ENCODE measurements around the gene CDC42.

Gene CDC42

GRCh38 chr1:22038036-22038435 is 14.5 kb upstream of the CDC42 start:
- DNase-seq, result no peak

DNA sequence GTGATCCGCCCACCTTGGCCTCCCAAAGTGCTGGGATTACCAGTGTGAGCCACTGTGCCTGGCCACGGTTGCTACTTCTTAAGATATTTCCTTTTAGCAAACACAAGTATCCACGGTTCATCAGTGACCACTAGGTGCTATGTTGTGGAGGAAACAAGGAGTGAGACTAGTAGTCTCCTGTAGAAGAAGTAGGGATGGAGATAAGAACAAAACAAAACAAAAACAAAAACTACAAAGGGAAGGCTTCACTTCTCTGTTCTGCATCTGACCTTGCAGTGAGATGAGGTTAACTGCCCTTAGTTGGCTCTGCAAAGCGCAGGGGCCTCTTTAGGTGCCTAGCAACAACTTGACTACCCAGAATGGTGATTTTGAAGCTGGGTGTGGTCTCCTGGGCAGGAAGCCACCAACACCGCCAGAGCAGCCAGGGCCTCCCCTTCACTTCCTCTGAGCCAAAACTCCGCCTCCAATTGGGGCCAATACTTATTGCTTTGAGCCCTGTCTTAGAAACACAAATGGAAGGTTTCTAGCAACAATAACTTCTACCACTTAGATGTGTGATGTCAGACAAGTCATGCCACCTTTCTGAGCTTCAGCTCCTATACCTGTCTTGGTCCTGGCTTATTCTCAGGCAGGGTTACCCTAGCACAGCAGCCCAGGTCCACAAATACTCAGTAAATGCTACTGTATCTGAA is 12.8 kb upstream of the CDC42 start:
- peak; percentile 57 to 83 for DNase-seq

DNA sequence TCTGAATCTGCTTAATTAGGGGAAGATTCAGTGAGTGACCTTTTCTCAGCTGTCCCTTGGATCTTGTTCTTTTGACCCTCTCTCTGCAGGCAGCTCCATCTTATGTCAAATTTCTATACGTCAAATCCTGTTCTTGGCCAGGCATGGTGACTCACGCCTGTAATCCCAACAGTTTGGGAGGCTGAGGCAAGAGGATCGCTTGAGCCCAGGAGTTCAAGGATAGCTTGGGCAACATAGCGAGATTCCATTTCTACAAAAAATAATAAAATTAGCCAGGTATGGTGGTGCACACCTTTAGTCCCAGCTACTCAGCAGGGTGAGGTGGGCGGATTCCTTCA is 12.3 kb upstream of the CDC42 start:
- DNase-seq, result no peak

- no peak for DNase-seq
These were observed 11.0 kb upstream of the CDC42 start for GRCh38 chr1:22041505-22041904.

DNA sequence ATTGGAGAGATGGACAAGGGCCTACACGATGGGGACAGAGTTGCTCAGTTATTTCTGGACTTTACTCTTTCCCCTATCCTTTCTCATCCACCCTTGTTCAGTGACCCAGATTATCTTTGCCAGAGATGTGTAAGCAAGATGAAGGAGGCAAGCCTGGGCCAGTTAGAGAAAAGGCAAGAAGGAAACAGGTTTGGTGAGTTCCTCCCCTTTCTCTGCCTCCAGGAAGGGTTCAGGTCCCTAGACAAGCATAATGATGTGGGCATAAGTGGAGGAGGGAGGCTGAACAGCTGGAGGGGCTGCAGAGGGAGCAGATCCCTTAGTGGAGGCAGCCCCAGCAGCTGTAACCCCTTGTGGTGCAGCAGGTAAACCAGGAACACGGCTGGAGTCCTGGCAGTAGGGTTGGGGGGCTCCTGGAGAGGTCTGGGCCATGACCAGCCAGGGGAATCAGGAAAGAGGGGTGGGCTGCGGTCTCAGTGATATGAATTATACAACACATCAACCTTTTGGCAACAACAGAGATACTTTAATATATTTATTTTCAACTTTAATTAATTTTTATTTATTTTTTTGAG is 9.2 kb upstream of the CDC42 start:
- no peak for DNase-seq

GRCh38 chr1:22044690-22045420 is 7.7 kb upstream of the CDC42 start:
- DNase-seq, result no peak

DNA sequence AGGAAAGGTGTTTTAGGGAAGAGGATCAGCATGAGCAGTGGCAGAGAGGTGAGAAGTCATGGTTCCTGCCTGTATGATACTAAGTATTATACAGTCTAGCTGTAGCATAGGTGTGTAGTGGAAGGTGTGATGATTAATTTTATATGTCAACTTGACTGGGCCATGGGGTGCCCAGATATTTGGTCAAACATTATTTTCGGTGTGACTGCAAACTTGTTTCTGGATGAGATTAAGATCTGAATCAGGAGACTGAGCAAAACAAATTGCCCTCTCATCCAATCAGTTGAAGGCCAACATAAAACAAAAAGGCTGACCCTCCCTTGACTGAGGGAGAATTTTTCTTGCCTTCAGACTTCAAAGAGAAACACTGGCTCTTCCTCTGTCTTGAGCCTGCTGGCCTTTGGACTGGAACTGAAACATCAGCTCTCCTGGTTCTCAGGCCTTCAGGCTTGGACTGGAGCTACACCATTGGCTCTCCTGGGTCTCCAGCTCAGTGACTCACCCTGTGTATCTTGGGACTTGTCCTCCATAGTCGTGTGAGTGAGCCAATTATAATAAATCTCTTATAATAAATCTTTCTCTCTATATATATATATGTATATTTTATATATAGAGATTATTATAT is 6.8 kb upstream of the CDC42 start:
- DNase-seq, result no peak

GRCh38 chr1:22048351-22049192 is 3.9 kb upstream of the CDC42 start:
- no peak for DNase-seq

- no peak for DNase-seq
These were observed 2.2 kb upstream of the CDC42 start for GRCh38 chr1:22050330-22050729.

DNA sequence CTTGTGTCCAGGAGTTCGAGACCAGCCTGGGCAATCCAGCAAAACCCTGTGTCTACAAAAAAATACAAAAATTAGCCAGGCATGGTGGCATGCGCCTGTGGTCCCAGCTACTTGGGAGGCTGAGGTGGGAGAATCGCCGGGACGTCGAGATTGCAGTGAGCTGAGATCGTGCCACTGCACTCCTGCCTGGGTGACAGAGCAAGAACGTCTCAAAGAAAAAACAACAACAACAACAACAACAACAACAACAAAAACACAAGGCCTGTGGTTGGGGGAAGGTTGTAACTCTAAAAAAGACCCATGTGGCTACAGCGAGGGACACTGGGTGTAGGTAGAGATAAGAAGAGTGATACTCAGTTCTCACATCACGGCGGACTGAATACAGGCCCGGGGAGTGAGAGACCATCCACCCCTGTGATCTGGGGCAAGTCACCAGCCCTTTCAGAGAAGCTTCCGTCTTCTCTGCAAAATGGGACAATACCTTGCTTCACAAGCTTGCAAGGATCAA is 848 bp upstream of the CDC42 start:
- DNase-seq, result no peak

DNA sequence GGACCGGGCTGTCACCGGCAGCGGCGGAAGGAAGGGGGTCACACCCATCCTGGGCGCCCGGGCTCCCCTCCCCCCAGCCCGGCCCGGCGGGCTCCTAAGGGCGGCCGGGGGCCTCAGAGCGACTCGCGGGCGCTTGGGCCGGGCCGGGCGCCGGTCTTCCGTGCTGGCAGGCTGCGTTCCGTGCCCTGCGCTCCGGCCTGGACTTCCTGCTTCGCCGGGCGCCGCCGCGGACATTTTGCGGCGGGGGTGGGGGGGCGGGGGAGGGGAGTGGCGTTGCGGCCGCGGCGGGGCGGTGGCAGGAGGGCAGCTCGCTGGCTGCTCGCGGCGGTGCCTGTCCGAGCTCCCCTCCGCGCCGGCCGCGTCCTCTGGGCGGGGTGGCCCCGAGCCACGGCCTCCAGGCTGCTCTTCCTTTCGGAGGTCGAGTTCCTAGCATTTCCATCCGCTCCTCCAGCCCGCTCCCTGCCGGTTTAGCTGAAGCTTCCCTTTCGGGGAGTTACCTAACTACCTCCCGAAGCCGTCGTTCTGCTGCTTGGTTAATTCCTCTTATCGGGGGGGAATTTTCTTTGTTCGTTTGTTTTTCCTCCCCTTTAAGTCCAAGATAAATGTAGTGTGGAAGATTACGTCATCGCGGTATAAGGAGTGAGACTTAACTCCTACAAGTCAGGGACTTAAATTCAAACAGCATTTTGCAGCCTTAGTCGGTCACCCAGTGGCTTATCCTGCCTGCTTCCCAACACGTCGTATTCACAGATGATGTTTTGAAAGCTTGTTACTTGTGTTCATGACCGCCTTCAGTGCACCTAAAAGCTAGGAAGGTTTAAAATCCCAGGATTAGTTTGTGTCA is 730 bp downstream of the CDC42 start:
- DNase-seq, result peak; percentile 48 to 51

GRCh38 chr1:22053861-22054770 is 1.6 kb downstream of the CDC42 start:
- peak in 1 of 2 experiments; percentile 22 for DNase-seq

GRCh38 chr1:22055463-22055862 is 3.0 kb downstream of the CDC42 start:
- no peak for DNase-seq

DNA sequence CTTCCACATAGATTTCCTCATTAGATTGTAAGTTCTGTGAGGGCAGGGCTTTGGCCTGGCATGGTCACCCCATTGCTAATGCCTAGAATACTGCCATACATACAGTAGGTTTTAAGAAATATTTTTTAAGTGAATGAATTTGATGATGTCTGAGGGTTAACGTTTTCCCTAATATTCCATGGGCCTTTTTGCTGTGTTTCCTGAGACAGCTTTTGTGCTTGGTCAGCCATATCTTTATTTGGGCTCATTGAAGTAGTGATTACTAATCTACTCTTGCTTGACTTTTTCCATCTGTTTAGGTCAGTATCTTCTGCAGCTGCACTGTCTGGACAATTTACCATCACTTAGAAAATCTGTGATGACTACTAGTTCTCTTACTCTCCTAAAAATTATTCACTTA is 3.5 kb downstream of the CDC42 start:
- no peak for DNase-seq

- no peak for DNase-seq
These were observed 4.4 kb downstream of the CDC42 start for GRCh38 chr1:22056936-22057335.

GRCh38 chr1:22057861-22058260 is 5.4 kb downstream of the CDC42 start:
- DNase-seq, result no peak

GRCh38 chr1:22064751-22065402 is 12.4 kb downstream of the CDC42 start:
- no peak for DNase-seq

- DNase-seq, result no peak
These were observed 19.0 kb downstream of the CDC42 start for GRCh38 chr1:22071511-22071910.

DNA sequence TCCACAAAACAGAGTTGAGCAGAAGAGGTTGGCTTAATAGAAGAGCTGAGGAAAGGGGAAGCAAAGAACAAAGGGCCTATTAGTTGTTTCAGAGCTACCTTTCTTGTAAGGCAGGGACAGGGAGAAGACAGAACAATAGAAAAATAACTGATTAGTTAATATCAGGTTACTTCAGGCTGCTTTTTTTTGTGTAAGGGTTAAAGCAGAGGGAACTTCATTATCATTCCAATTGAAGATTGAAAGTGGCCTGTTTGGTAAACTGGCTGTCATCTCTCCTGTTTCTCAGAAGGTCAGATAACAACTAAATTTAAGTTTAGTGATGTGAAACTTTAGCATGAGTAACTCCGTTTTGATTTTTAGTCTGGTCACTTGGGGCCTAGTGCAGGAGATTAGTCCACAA is 22.3 kb downstream of the CDC42 start:
- DNase-seq, result no peak

- no peak for DNase-seq
These were observed 23.2 kb downstream of the CDC42 start for GRCh38 chr1:22075718-22076117.
